ENCODE measurements around the gene ATP9B.

The ATP9B gene

GRCh38 chr18:79218605-79219190, 149.5 kb downstream of the ATP9B start:
- TF ChIP-seq CTCF (IDR thresholded peaks at IDR 0.05; ENCODE audit: insufficient read depth, missing control alignments): no peak
- DNase-seq (ENCODE audit: insufficient read length, low spot score) (no peak), FAIRE-seq (peak; percentile 48)

- no peak for DNase-seq (ENCODE audit: insufficient read length, low spot score)
- no peak for FAIRE-seq
- no peak for TF ChIP-seq CTCF (IDR thresholded peaks at IDR 0.05; ENCODE audit: insufficient read depth, missing control alignments)
These were observed 151.9 kb downstream of the ATP9B start for GRCh38 chr18:79221136-79221535.

DNA sequence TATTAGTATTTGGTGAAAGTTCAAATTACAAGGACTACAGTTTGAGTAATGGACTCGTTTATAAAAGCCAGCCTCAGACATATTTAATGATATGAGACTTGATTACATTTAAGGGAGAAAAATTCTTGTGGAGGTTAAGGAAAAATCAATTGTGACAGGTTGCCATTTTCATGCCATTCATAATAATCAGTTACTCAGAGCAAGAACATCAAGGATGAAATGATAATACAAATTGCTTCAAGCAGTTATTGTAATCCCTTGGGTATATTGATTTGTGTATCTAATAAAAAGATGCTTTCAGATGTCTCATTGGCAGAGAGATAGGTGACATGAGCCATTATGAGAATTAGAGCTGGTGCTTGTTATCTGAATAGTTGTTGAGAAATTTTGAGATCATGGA, 153.6 kb downstream of the ATP9B start:
- FAIRE-seq (peak; percentile 93), DNase-seq (ENCODE audit: insufficient read length, low spot score) (no peak)
- no peak for TF ChIP-seq CTCF (IDR thresholded peaks at IDR 0.05; ENCODE audit: insufficient read depth, missing control alignments)

DNA sequence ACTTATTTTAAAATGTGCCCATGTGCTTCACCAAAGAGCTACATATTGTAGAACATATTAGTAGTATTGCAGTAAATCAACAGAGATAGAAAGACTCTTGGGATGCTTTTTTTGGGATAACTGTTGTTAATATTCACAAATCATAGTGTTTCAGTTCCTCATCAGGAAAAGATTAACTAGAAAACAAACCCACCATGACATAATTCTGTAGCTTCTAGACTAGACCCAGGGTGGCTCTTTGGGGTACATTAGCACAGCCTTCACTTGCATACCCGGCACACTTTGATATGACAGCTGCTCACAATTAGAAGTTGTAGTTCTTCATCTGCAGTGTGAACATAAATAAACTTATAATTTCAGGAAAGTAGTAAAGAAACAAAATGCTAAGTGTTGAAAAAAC, 154.2 kb downstream of the ATP9B start:
- no peak for DNase-seq (ENCODE audit: insufficient read length, low spot score)
- TF ChIP-seq CTCF (IDR thresholded peaks at IDR 0.05; ENCODE audit: insufficient read depth, missing control alignments): no peak
- peak; percentile 74 for FAIRE-seq

GRCh38 chr18:79224381-79224780, 155.2 kb downstream of the ATP9B start:
- TF ChIP-seq CTCF (IDR thresholded peaks at IDR 0.05; ENCODE audit: insufficient read depth, missing control alignments): no peak
- no peak for DNase-seq (ENCODE audit: insufficient read length, low spot score)
- FAIRE-seq: no peak

- FAIRE-seq (no peak), DNase-seq (ENCODE audit: insufficient read length, low spot score) (no peak)
- no peak for TF ChIP-seq CTCF (IDR thresholded peaks at IDR 0.05; ENCODE audit: insufficient read depth, missing control alignments)
These were observed 158.4 kb downstream of the ATP9B start for GRCh38 chr18:79227621-79228020.

GRCh38 chr18:79229431-79229830, 160.2 kb downstream of the ATP9B start:
- DNase-seq (ENCODE audit: insufficient read length, low spot score): no peak
- no peak for FAIRE-seq
- TF ChIP-seq CTCF (IDR thresholded peaks at IDR 0.05; ENCODE audit: insufficient read depth, missing control alignments): no peak

All from D721Med (cell line).